Mammary epithelial cell (primary cell): ENCODE results near the gene P4HB.

ENCODE experiments used
- EZH2 ChIP-seq: IDR thresholded peaks from 2 replicates; pipeline ENCODE4 v1.6.1; 2012; ENCODE audit warnings: low read length, inconsistent platforms, borderline replicate concordance
- TF ChIP-seq, protein P1 (sequence below), 2 donors: IDR thresholded peaks in 1 of 2; conservative IDR thresholded peaks in 1 of 2; 2 replicates each; pipeline ENCODE4 v1.5.1; 2011 to 2012; ENCODE audit warnings: inconsistent platforms in 2 of 2, low read length in 2 of 2, mild to moderate bottlenecking in 2 of 2, control low read depth in 1 of 2, low read depth in 1 of 2; ENCODE audit not compliant: insufficient read depth in 1 of 2; ENCODE audit errors: extremely low read depth in 1 of 2

DNA sequence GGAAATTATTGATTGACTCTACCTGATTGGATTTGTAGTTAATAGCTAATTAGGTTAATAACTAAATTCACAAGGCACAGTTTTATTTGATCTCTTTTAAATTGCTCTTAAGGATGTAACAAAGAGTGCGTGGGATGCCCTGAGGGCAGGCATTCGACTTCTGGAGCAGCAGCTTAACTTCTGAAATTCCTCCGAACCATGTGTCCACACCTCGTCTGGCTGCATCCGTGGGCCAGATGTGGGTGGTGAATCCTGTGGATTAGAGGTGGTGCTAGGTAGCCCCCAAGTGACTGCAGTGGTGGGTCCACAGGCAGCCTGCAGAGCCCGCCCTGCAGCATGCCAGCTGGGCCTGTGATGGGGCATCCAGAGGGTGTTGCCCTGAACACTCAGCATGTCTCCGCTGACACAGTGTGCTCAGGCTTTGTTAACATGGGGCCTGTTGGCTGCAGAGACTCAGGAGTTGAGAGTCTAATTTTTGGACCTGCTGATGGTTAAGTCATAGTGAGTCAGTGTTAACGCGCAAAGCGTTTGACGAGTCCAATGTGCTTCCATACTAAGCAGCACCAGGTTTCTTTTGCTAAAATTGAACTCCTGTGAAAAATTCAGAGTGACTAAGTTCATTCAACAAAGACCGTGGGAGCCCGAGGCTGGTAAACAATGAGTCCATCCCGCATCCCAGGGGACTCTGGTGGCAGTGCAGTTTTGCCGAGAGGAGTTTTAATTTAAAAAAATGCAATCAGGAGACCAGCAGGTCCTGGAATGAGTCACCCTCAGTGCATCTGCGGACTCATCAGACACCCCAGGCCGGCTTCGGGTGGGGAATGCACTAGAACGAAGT is 37.9 kb upstream of the P4HB start:
- TF ChIP-seq, protein P1, sequence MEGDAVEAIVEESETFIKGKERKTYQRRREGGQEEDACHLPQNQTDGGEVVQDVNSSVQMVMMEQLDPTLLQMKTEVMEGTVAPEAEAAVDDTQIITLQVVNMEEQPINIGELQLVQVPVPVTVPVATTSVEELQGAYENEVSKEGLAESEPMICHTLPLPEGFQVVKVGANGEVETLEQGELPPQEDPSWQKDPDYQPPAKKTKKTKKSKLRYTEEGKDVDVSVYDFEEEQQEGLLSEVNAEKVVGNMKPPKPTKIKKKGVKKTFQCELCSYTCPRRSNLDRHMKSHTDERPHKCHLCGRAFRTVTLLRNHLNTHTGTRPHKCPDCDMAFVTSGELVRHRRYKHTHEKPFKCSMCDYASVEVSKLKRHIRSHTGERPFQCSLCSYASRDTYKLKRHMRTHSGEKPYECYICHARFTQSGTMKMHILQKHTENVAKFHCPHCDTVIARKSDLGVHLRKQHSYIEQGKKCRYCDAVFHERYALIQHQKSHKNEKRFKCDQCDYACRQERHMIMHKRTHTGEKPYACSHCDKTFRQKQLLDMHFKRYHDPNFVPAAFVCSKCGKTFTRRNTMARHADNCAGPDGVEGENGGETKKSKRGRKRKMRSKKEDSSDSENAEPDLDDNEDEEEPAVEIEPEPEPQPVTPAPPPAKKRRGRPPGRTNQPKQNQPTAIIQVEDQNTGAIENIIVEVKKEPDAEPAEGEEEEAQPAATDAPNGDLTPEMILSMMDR (conservative IDR thresholded peaks at IDR 0.05 in 1 of 2, IDR thresholded peaks at IDR 0.05 in 1 of 2; ENCODE audit: extremely low read depth in 1 of 2, insufficient read depth in 1 of 2, low read depth in 1 of 2, low read length in 2 of 2), result no peak
- TF ChIP-seq EZH2, result no peak
